ENCODE measurements around the gene DNAH2. TPM values are rescaled to one million over a fixed set of nuclear protein-coding genes. Genes with fewer than 3 reads are reported as not detected.

DNAH2 gene
- polyA plus RNA-seq, 1 donor from 2014 or later: 2.0 TPM

GRCh38 chr17:7864995-7865650 lies 147.6 kb downstream of the DNAH2 start:
- no peak overlapping the region for H2AFZ ChIP-seq (ENCODE audit: low read depth, low read length)
- no peak overlapping the region for H3K4me2 ChIP-seq (ENCODE audit: low read length)
- H4K20me1 ChIP-seq (ENCODE audit: insufficient read depth): no peaks in the 10 kb centered on the region
- no peaks in the 10 kb centered on the region for H3K36me3 ChIP-seq (ENCODE audit: insufficient read depth, low read length)
- H3K9ac ChIP-seq (ENCODE audit: low read length): no peak overlapping the region
- H3K27me3 ChIP-seq (ENCODE audit: insufficient read depth, low read depth, low read length): no peaks in the 10 kb centered on the region
- no peak overlapping the region for H3K4me3 ChIP-seq (ENCODE audit: low read length)
- no peaks in the 10 kb centered on the region for H3K9me3 ChIP-seq (ENCODE audit: low read length)
- no peaks in the 10 kb centered on the region for H3K9me2 ChIP-seq (ENCODE audit: insufficient read depth, low read length)
- TF ChIP-seq TAF1 (IDR thresholded peaks at IDR 0.05; ENCODE audit: low read depth) (no peak), SMC3 (conservative IDR thresholded peaks at IDR 0.05; ENCODE audit: poor library complexity) (no peak), EP300 (conservative IDR thresholded peaks at IDR 0.05; ENCODE audit: poor library complexity, severe bottlenecking) (no peak), REST (IDR thresholded peaks at IDR 0.05; ENCODE audit: borderline replicate concordance) (no peak), EZH2 (IDR thresholded peaks at IDR 0.05; ENCODE audit: borderline replicate concordance, insufficient read depth, low read length, poor library complexity, severe bottlenecking) (no peak), POLR2AphosphoS5 (IDR thresholded peaks at IDR 0.05) (no peak), RAD21 (conservative IDR thresholded peaks at IDR 0.05) (no peak), MXI1 (conservative IDR thresholded peaks at IDR 0.05; ENCODE audit: poor library complexity, severe bottlenecking) (no peak), CTCF (IDR thresholded peaks at IDR 0.05; ENCODE audit: poor library complexity, severe bottlenecking) (no peak)
- H3K79me2 ChIP-seq (replicated peaks; ENCODE audit: insufficient read depth, low read length): peaks cover 5% of the 10 kb centered on the region
- H3K27ac ChIP-seq (ENCODE audit: low read length): no peak overlapping the region
- H3F3A ChIP-seq (ENCODE audit: insufficient read depth, low read length, poor library complexity, severe bottlenecking): no peaks in the 10 kb centered on the region

GRCh38 chr17:7867881-7868329 lies 150.4 kb downstream of the DNAH2 start:
- Histone ChIP-seq H3K27me3 (ENCODE audit: insufficient read depth, low read depth, low read length) (no peaks in the 10 kb centered on the region), H3K9me2 (ENCODE audit: insufficient read depth, low read length) (no peaks in the 10 kb centered on the region), H3K36me3 (ENCODE audit: insufficient read depth, low read length) (no peaks in the 10 kb centered on the region), H3K79me2 (replicated peaks; ENCODE audit: insufficient read depth, low read length) (peaks cover 3% of the 10 kb centered on the region), H3F3A (ENCODE audit: insufficient read depth, low read length, poor library complexity, severe bottlenecking) (no peaks in the 10 kb centered on the region), H3K4me2 (ENCODE audit: low read length) (no peak overlapping the region), H3K27ac (ENCODE audit: low read length) (no peak overlapping the region), H3K4me3 (ENCODE audit: low read length) (no peak overlapping the region), H3K9ac (ENCODE audit: low read length) (no peak overlapping the region), H4K20me1 (ENCODE audit: insufficient read depth) (no peaks in the 10 kb centered on the region), H3K9me3 (ENCODE audit: low read length) (no peaks in the 10 kb centered on the region), H2AFZ (ENCODE audit: low read depth, low read length) (no peak overlapping the region)
- TF ChIP-seq TAF1 (IDR thresholded peaks at IDR 0.05; ENCODE audit: low read depth): no peak
- TF ChIP-seq POLR2AphosphoS5 (IDR thresholded peaks at IDR 0.05): no peak
- no peak for TF ChIP-seq REST (IDR thresholded peaks at IDR 0.05; ENCODE audit: borderline replicate concordance)
- no peak for TF ChIP-seq RAD21 (conservative IDR thresholded peaks at IDR 0.05)
- no peak for TF ChIP-seq SMC3 (conservative IDR thresholded peaks at IDR 0.05; ENCODE audit: poor library complexity)
- no peak for TF ChIP-seq MXI1 (conservative IDR thresholded peaks at IDR 0.05; ENCODE audit: poor library complexity, severe bottlenecking)
- no peak for TF ChIP-seq EZH2 (IDR thresholded peaks at IDR 0.05; ENCODE audit: borderline replicate concordance, insufficient read depth, low read length, poor library complexity, severe bottlenecking)
- TF ChIP-seq CTCF (IDR thresholded peaks at IDR 0.05; ENCODE audit: poor library complexity, severe bottlenecking): no peak
- no peak for TF ChIP-seq EP300 (conservative IDR thresholded peaks at IDR 0.05; ENCODE audit: poor library complexity, severe bottlenecking)
